HG03060 (cell line): ENCODE data around the gene IRAK1BP1.
"Not testable (repeated sequence)": the region's sequence is repeated elsewhere in the genome, so short reads cannot be mapped to it uniquely, and the experiment has no call there.

Experiments
- ATAC-seq: cut with Tn5 transposase; IDR thresholded peaks from one replicate; pipeline ENCODE4 v1.9.1; 2021; ENCODE audit warnings: low read depth, moderate number of reproducible peaks; ENCODE audit not compliant: unreplicated experiment

Gene IRAK1BP1

GRCh38 chr6:78867370-78868040, at the start of gene IRAK1BP1:
IRAK1BP1 (plus strand) TSS chr6:78867551; CDS start chr6:78867577, 26 bp downstream.
- ATAC-seq = peak; percentile 88

- no peak for ATAC-seq
Measured at GRCh38 chr6:78824045-78824444, 43.3 kb upstream of the IRAK1BP1 start.

- ATAC-seq = no peak
Measured at GRCh38 chr6:78829407-78829806, 37.9 kb upstream of the IRAK1BP1 start.

- ATAC-seq = no peak
Measured at GRCh38 chr6:78830805-78831204, 36.5 kb upstream of the IRAK1BP1 start.

- no peak for ATAC-seq
Measured at GRCh38 chr6:78831492-78831891, 35.9 kb upstream of the IRAK1BP1 start.

GRCh38 chr6:78832091-78832808, 35.1 kb upstream of the IRAK1BP1 start:
- no peak for ATAC-seq

- no peak for ATAC-seq
Measured at GRCh38 chr6:78835817-78836216, 31.5 kb upstream of the IRAK1BP1 start.

- no peak for ATAC-seq
Measured at GRCh38 chr6:78836598-78836997, 30.8 kb upstream of the IRAK1BP1 start.

- no peak for ATAC-seq
Measured at GRCh38 chr6:78841111-78841510, 26.2 kb upstream of the IRAK1BP1 start.

GRCh38 chr6:78842953-78843352, 24.4 kb upstream of the IRAK1BP1 start:
- ATAC-seq = no peak

GRCh38 chr6:78844899-78845298, 22.5 kb upstream of the IRAK1BP1 start:
- no peak for ATAC-seq

- no peak for ATAC-seq
Measured at GRCh38 chr6:78845567-78845966, 21.8 kb upstream of the IRAK1BP1 start.

- ATAC-seq = no peak
Measured at GRCh38 chr6:78850621-78851020, 16.7 kb upstream of the IRAK1BP1 start.

- ATAC-seq = no peak
Measured at GRCh38 chr6:78851156-78851555, 16.2 kb upstream of the IRAK1BP1 start.

GRCh38 chr6:78854546-78854945, 12.8 kb upstream of the IRAK1BP1 start:
- no peak for ATAC-seq

GRCh38 chr6:78858339-78858938, 8.9 kb upstream of the IRAK1BP1 start:
- ATAC-seq = not testable (repeated sequence)

- no peak for ATAC-seq
Measured at GRCh38 chr6:78861509-78861908, 5.8 kb upstream of the IRAK1BP1 start.

GRCh38 chr6:78863576-78863975, 3.8 kb upstream of the IRAK1BP1 start:
- ATAC-seq = no peak

GRCh38 chr6:78864957-78865356, 2.4 kb upstream of the IRAK1BP1 start:
- ATAC-seq = no peak

GRCh38 chr6:78867020-78867369, 356 bp upstream of the IRAK1BP1 start:
- peak; percentile 21 for ATAC-seq

- no peak for ATAC-seq
Measured at GRCh38 chr6:78868116-78868515, 765 bp downstream of the IRAK1BP1 start.

GRCh38 chr6:78875505-78875904, 8.2 kb downstream of the IRAK1BP1 start:
- no peak for ATAC-seq
